Endometrium (tissue), 2 donors: ENCODE measurements around the gene KANTR.

Source experiments
- FAIRE-seq: peaks from 2 replicates; lab custom pipeline; 2012; peaks lifted over from hg19 to GRCh38; lab: Jason Lieb, UNC
- donor health status: control.
- donor health status: control.

KANTR gene

GRCh38 chrX:53093748-53094581, at the start of gene KANTR:
KANTR (plus strand) TSS chrX:53094142; CDS start chrX:53124273, 30,131 bp downstream.
- peak; percentile 88 for FAIRE-seq

GRCh38 chrX:53044995-53045394, 48.9 kb upstream of the KANTR start:
- no peak for FAIRE-seq

GRCh38 chrX:53047228-53047627, 46.7 kb upstream of the KANTR start:
- no peak for FAIRE-seq

- FAIRE-seq: no peak
Observed at GRCh38 chrX:53048169-53049126, 45.5 kb upstream of the KANTR start, which contains the start of gene GPR173. GPR173 (plus strand) TSS chrX:53048789; CDS start chrX:53076622, 27,833 bp downstream.

- no peak for FAIRE-seq
Observed at GRCh38 chrX:53049127-53049517, 44.8 kb upstream of the KANTR start.

- no peak for FAIRE-seq
Observed at GRCh38 chrX:53050841-53051240, 43.1 kb upstream of the KANTR start.

GRCh38 chrX:53055244-53055849, 38.6 kb upstream of the KANTR start:
- FAIRE-seq: no peak

GRCh38 chrX:53056292-53056691, 37.6 kb upstream of the KANTR start:
- FAIRE-seq: no peak

- FAIRE-seq: no peak
Observed at GRCh38 chrX:53065104-53065503, 28.8 kb upstream of the KANTR start.

GRCh38 chrX:53071064-53071463, 22.9 kb upstream of the KANTR start:
- FAIRE-seq: no peak

GRCh38 chrX:53071604-53072417, 22.1 kb upstream of the KANTR start:
- FAIRE-seq: no peak

- FAIRE-seq: no peak
Observed at GRCh38 chrX:53072418-53073114, 21.4 kb upstream of the KANTR start.

GRCh38 chrX:53073115-53073586, 20.8 kb upstream of the KANTR start:
- FAIRE-seq: no peak

- no peak for FAIRE-seq
Observed at GRCh38 chrX:53075011-53075410, 18.9 kb upstream of the KANTR start.

- FAIRE-seq: no peak
Observed at GRCh38 chrX:53076671-53077070, 17.3 kb upstream of the KANTR start.

- no peak for FAIRE-seq
Observed at GRCh38 chrX:53077207-53078197, 16.4 kb upstream of the KANTR start.

- no peak for FAIRE-seq
Observed at GRCh38 chrX:53078943-53079342, 15.0 kb upstream of the KANTR start.

GRCh38 chrX:53080628-53081580, 13.0 kb upstream of the KANTR start:
- no peak for FAIRE-seq
